Cerebellar nuclear complex (tissue), 1 donor: Measurements from ENCODE around the gene B9D1.

Experiments used
- DNase-seq, 2 experiments: peaks; one replicate each; lab custom pipeline; 2025; lab: John Stamatoyannopoulos, UW

The B9D1 gene

GRCh38 chr17:19388791-19389785 is 26.6 kb upstream of the B9D1 start:
- DNase-seq, result no peak

GRCh38 chr17:19387921-19388521 is 25.5 kb upstream of the B9D1 start:
- DNase-seq, result no peak

- DNase-seq, result no peak
Measured at GRCh38 chr17:19386974-19387920, 24.7 kb upstream of the B9D1 start, which contains the start of gene MFAP4. MFAP4 (minus strand) TSS chr17:19387190; CDS start chr17:19387155, 35 bp downstream.

- DNase-seq, result no peak
Measured at GRCh38 chr17:19386051-19386929, 23.8 kb upstream of the B9D1 start.

GRCh38 chr17:19385521-19385983 is 23.0 kb upstream of the B9D1 start:
- no peak for DNase-seq

GRCh38 chr17:19384723-19385391 is 22.3 kb upstream of the B9D1 start:
- DNase-seq, result no peak

GRCh38 chr17:19383681-19384470 is 21.4 kb upstream of the B9D1 start:
- DNase-seq, result no peak

- DNase-seq, result no peak
Measured at GRCh38 chr17:19382531-19383444, 20.3 kb upstream of the B9D1 start.

GRCh38 chr17:19381741-19382444 is 19.4 kb upstream of the B9D1 start:
- no peak for DNase-seq

GRCh38 chr17:19381361-19381740 is 18.8 kb upstream of the B9D1 start:
- DNase-seq, result no peak

- DNase-seq, result no peak
Measured at GRCh38 chr17:19380481-19381301, 18.2 kb upstream of the B9D1 start.

- no peak for DNase-seq
Measured at GRCh38 chr17:19379361-19380065, 17.0 kb upstream of the B9D1 start.

GRCh38 chr17:19378416-19379360 is 16.2 kb upstream of the B9D1 start, which contains the start of gene MAPK7:
MAPK7 (plus strand) TSS chr17:19378498; CDS start chr17:19378901, 403 bp downstream.
- DNase-seq, result no peak

GRCh38 chr17:19377602-19378415 is 15.3 kb upstream of the B9D1 start:
- DNase-seq, result peak; percentile 97 to 99
